ENCODE measurements around the gene RIC3.

Gene RIC3

DNA sequence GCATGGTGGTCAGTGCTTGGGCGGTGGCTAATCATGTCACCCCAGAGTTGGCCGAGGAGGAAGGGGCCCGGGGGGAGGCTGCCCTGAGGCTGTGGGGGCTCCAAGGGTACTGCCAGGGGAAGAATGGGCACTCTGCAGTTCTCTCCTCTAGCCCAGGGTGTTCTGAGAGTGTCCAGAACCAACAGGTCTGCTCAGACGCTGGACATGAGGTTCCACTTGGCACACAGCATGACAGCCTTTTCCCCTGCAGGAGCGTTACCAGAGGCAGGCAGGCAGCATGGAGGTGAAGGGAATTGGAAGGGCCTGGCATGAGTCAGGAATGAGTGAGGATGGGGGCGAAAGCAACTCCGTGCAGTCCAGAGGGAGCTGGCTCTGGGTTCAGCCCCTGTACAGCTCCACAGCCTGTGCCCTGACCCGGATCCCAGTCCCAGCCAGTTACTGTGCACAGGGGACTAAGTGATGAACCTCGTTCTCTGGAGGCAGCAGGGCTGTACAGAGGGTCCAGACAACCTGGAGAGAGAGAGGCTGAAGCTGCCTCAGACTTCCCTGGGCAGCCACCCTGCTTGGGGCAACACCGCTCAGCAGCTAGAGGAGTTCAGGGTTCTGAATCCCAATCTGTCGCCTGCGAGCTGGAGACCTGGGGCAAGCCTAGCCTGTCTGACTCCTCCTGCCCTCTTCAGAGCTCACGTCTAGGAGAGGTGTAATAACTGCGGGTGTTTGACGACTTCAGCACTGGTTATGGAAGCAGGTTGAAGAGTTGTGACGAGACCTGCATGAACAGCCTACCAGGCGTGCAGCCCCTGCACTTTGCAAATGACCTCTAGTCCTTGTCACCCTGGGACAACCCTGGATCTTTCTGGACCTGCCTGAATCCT is 102.6 kb downstream of the RIC3 start:
- DNase-seq, result no peak

DNA sequence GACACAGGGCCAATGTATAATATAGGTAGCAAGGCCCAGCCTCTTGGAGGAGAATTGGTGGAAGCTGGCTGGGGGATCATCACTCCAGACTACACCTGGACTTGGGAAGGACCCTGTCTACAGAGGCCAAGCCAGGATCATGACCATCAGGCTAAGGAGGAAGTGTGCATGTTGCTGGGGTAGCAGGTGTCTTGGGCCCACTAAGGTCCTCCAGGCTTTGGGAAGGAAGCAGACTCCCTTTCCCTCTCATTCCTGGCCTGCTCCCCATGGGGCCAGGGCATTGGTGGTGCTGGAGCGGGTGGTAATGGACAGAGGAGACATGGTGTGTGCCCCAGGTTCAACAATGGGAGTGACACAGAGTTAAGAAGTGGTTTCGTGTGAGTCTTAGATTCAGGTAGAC is 103.8 kb downstream of the RIC3 start:
- DNase-seq, result no peak

DNA sequence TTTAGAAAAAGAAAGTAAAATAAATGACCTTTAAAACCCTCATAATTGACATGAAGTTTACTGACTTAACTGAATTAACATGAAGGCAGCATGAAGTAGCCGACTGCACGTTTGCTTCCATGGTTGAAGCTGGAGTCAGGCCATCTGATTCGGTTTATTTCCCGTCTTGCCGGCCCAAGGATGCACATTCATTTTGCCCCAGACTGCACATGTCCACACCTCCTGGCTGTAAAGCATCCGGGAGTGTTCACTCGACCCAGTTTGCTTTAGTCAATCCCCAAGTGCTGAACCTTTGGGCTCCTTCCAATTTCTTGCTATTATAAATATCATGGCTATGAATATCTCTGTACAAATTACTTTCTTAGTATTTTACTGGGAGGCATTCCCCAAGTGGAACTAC is 105.5 kb downstream of the RIC3 start:
- no peak for DNase-seq

DNA sequence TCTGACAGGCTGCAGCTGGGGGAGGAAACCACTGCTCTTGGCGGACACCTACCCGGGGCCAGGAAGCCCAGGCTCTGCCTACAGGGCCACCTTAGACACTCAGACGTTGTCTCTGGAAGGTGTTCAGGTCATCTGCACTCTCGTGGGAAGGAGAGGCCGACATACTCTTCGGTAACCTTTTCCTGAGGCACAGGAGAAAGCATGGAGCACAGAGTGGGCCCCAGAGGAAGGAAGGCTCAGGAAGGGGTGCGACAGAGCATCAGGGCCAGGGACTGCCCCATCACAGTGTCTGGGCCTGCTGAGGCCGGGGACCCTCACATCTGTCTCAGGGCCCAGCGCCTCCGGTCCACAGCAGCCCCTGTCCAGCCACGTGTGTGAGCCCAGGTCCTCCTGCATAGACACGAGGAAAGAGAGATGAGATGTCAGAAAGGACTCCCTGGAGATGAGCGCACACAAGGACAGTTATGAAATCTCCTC is 106.0 kb downstream of the RIC3 start:
- no peak for DNase-seq

DNA sequence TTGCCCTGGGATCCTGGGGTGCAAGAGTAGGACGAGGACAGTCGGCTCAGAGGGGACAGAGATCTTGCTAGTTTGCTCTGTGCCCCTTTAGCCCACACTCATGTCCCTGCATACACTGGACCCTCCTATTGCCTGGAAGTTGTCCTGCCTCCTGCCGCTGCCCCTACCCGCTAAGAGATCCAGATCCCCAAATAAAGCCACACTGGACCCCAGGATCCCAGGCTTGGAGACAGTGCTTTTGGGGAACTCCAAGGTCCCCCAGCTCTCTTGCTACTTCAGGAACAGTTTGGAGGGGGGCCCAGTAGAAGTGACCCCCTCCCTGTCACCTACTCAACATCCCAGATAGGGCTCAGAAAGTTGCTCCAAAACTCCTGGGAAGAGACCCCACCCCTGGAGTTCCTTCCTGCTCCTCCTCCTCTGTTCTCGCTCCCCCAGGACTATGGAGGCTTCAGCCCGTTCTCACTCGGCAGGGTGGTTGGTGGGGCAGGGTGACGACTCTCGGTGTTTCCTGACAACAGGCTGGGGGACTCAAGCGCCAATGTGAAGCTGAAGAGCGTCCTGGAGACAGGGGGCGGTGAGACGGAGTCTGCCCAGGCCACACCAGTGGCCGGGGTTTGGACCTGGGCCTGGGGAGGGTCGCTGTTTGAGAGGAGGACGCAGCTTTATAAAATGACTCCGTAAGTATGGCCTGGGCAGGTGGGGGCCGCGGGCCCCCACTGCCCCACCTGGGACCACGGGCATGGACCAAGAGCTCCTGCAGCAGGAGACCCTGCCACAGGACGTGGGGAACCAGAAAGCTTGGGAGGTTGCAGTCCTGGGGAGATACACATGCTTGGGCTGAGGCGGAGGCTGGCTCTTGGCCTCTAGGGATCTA is 107.0 kb downstream of the RIC3 start:
- DNase-seq, result no peak

DNA sequence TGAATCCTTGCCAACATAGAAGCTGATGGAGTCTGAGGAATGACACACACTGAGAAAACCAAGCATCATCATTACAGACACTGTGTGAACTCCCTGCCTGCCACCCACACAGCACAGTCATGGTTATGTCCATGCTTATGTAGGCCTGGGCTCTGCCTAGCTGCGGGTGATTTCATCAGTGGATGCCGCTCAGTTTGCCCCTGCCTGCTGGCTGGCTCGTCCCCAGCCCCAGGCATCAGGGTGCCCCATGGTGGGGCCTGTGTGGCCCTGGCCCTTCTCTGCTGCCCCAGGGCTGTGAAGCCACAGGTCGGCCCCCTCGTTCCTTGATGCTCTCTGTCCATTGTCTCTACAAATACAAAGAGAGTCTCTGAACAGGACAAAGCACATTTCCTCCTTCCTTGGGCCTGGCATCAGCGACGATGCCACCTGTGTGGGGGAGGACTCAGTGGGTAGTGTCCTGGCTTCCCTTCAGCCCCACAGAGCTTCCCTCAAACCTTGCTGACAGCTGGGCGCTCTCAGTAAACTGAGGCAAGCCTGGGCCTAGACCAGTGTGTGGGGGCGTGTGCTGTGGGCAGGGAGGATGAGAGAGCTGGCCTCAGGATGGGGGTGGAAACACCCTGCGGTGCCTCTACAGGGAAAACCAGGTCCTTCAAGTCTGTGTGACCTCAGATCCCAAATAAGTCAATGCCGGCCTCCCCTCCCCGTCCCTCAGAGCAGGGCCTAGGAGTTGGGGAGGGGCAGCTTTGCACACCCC is 107.8 kb downstream of the RIC3 start:
- no peak for DNase-seq

DNA sequence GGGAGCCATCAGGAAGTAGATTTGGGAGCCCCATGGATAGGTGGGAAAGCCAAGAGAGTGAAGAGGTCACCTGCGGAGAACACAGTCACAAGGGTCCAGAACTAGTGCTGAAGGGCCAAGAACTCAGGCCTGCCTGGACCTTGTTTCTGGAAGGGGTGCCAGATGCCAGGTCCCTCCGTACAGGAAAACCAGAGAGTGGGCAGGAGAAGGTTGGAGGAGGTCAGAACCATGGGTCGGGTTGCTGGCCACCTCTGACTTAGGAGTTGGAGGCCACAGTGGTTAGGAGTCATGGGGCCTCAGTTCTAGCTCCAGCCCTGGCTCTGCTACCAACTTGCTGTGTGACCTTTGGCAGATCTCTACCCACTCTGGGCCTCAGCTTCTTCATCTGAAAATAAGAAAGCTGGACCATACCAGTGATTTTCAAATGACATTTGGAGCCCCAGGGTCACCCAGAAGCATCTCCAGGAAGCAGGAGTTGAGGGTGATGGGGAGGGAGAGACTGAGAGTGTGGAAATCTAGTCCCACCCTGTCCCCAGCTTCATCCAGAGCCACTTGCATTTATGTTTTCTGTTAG is 108.6 kb downstream of the RIC3 start:
- no peak for DNase-seq

DNA sequence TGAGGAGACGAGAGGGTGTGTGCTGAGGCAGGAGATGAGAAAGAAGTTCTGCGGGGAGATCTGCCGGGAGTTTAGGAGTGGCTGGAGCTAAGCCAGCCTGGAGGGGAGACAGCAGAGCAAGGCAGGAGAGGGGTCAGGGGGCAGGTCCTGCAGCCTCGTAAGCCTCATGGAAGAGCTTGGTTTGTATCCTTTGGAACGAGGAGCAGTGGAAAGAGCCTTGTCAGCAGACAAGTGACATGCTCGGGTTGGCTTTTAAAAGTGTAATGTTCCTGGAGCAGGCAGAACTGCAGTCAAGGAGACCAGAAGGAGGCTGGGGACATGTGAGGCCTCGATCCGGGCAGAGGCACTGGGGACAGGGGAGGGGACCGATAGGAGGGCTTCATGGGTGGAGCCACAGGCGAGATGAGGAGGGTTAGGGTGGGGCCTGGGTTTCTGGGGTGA is 109.2 kb downstream of the RIC3 start:
- no peak for DNase-seq

DNA sequence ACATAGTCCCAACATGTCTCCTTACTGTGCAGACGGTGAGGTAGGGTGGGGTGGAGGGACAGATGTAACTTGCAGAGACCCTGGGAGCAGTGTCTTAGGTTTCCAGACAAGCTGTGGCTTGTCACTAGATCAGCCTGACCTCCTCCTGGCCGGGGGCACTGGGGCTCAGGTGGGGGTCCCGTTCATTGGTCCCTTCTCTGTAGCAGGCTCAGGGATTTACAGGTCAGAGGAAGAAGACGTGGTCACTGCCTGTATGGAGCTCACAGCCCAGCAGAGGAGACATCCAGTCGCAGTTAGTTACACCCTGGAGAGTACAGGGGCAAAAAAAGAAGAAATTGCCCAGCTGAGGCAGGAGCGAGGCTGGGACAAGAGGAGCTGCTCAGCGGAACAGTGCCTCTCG is 109.8 kb downstream of the RIC3 start:
- no peak for DNase-seq

DNA sequence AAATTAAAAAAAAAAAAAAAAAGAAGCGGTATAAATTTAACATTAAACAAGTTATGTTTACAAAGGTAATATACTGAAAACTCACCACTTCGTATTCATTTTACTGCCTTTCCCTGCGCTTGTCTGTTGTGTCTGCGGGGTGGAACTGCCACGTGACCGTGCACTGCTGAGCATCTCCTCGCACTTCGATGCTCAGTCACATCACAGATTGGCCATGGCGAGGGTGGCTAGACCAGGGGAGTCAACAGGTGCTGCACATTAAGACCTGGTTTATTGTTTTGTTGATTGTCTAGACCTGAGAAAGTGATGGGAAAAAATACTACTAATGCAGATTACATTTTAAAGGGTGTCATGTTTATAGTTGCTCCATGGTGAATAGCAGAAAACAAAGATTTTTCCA is 110.6 kb downstream of the RIC3 start:
- no peak for DNase-seq

DNA sequence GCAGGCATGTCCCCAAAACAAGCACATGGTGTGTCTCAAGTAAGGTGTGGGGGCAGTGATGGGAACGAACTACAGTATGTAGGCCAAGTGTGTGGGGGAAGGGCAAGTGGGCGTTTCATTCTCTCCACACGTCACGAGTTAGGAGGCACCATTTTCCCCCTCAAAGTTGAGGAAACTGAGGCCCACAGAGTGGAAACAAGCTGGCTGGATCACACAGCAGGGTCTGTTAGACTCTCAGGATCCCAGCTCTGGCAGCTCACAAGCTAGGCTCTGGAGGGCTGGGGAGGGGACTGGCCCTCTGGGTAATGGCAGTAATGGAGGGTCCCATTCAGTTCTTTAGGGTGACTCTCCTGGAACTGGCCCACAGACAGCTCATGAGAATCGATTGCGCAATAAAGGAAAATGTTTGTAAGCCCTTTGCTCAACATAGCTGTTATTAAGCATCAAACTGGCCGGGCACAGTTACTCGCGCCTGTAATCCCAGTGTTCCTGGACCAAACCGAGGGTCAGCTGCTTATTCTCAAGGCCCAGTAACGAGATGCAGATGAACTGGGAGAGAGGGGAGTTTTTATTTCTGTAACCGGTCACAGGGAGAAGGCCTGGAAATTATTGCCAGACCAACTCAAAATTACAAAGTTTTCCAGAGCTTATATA is 111.9 kb downstream of the RIC3 start:
- no peak for DNase-seq

Measured in activated CD4-positive, alpha-beta T cell treated with anti-CD3 and anti-CD28 coated beads, Interleukin-2, amount 50 U/mL, for 48 hours (primary cell).